ENCODE results near the gene EYS. TPM values are rescaled to one million over a fixed set of nuclear protein-coding genes. Genes with fewer than 3 reads are reported as not detected.

The EYS gene
- polyA plus RNA-seq, 1 of the 3 experiments (the other 2 are of a cell fraction): 0.05 TPM

- Histone ChIP-seq H3K36me3 (replicated peaks in 1 of 2; ENCODE audit: control insufficient read depth in 1 of 2, insufficient read depth in 2 of 2, low read length in 1 of 2) (no peaks in the 10 kb centered on the region), H3K4me1 (ENCODE audit: control insufficient read depth in 1 of 2, insufficient read depth in 2 of 2, low read depth in 1 of 2, low read length in 1 of 2) (no peaks in the 10 kb centered on the region), H2AFZ (ENCODE audit: low read depth) (no peak overlapping the region), H3K9me2 (no peaks in the 10 kb centered on the region), H3K9ac (no peak overlapping the region), H3F3A (replicated peaks; ENCODE audit: insufficient read depth) (no peaks in the 10 kb centered on the region), H3K9me3 (no peaks in the 10 kb centered on the region), H3K4me3 (ENCODE audit: low read depth in 2 of 2, low read length in 1 of 2) (no peak overlapping the region), H4K20me1 (ENCODE audit: insufficient read depth) (no peaks in the 10 kb centered on the region; the same call in 1 of the 2 replicates), H3K4me2 (no peak overlapping the region), H3K79me2 (ENCODE audit: insufficient read depth) (no peaks in the 10 kb centered on the region), H3K27me3 (ENCODE audit: insufficient read depth) (no peaks in the 10 kb centered on the region), H3K27ac (ENCODE audit: low read depth in 2 of 2, low read length in 1 of 2) (no peak overlapping the region)
- no peak for DNase-seq
- 81% methylated on average over 2 of the region's 2 CpGs for WGBS (ENCODE audit: low lambda C conversion rate)
- TF ChIP-seq FOXM1 (IDR thresholded peaks at IDR 0.05; ENCODE audit: low read depth) (no peak), NFIC (IDR thresholded peaks at IDR 0.05; ENCODE audit: borderline replicate concordance) (no peak), FOXJ3 (CRISPR knock-in tag; IDR thresholded peaks at IDR 0.05) (no peak), GABPA (IDR thresholded peaks at IDR 0.05; ENCODE audit: low read depth) (no peak), RFX5 (IDR thresholded peaks at IDR 0.05; ENCODE audit: low read length) (no peak), NRF1 (IDR thresholded peaks at IDR 0.05; ENCODE audit: low read depth, low read length) (no peak), FOSL2 (IDR thresholded peaks at IDR 0.05; ENCODE audit: borderline replicate concordance, low read depth) (no peak), RXRA (IDR thresholded peaks at IDR 0.05; ENCODE audit: borderline replicate concordance, low read depth) (no peak), YY1 (IDR thresholded peaks at IDR 0.05; ENCODE audit: low read depth) (no peak), MEF2A (IDR thresholded peaks at IDR 0.05; ENCODE audit: borderline replicate concordance, low read depth) (no peak)
- TF ChIP-seq, protein P1, sequence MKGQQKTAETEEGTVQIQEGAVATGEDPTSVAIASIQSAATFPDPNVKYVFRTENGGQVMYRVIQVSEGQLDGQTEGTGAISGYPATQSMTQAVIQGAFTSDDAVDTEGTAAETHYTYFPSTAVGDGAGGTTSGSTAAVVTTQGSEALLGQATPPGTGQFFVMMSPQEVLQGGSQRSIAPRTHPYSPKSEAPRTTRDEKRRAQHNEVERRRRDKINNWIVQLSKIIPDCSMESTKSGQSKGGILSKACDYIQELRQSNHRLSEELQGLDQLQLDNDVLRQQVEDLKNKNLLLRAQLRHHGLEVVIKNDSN (IDR thresholded peaks at IDR 0.05; ENCODE audit: borderline replicate concordance, low read depth): no peak
- TF ChIP-seq, protein P2, sequence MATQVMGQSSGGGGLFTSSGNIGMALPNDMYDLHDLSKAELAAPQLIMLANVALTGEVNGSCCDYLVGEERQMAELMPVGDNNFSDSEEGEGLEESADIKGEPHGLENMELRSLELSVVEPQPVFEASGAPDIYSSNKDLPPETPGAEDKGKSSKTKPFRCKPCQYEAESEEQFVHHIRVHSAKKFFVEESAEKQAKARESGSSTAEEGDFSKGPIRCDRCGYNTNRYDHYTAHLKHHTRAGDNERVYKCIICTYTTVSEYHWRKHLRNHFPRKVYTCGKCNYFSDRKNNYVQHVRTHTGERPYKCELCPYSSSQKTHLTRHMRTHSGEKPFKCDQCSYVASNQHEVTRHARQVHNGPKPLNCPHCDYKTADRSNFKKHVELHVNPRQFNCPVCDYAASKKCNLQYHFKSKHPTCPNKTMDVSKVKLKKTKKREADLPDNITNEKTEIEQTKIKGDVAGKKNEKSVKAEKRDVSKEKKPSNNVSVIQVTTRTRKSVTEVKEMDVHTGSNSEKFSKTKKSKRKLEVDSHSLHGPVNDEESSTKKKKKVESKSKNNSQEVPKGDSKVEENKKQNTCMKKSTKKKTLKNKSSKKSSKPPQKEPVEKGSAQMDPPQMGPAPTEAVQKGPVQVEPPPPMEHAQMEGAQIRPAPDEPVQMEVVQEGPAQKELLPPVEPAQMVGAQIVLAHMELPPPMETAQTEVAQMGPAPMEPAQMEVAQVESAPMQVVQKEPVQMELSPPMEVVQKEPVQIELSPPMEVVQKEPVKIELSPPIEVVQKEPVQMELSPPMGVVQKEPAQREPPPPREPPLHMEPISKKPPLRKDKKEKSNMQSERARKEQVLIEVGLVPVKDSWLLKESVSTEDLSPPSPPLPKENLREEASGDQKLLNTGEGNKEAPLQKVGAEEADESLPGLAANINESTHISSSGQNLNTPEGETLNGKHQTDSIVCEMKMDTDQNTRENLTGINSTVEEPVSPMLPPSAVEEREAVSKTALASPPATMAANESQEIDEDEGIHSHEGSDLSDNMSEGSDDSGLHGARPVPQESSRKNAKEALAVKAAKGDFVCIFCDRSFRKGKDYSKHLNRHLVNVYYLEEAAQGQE (IDR thresholded peaks at IDR 0.05; ENCODE audit: low read depth, low read length): no peak
- TF ChIP-seq, protein P3, sequence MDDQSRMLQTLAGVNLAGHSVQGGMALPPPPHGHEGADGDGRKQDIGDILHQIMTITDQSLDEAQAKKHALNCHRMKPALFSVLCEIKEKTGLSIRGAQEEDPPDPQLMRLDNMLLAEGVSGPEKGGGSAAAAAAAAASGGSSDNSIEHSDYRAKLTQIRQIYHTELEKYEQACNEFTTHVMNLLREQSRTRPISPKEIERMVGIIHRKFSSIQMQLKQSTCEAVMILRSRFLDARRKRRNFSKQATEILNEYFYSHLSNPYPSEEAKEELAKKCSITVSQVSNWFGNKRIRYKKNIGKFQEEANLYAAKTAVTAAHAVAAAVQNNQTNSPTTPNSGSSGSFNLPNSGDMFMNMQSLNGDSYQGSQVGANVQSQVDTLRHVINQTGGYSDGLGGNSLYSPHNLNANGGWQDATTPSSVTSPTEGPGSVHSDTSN (IDR thresholded peaks at IDR 0.05): no peak
- TF ChIP-seq, protein P4, sequence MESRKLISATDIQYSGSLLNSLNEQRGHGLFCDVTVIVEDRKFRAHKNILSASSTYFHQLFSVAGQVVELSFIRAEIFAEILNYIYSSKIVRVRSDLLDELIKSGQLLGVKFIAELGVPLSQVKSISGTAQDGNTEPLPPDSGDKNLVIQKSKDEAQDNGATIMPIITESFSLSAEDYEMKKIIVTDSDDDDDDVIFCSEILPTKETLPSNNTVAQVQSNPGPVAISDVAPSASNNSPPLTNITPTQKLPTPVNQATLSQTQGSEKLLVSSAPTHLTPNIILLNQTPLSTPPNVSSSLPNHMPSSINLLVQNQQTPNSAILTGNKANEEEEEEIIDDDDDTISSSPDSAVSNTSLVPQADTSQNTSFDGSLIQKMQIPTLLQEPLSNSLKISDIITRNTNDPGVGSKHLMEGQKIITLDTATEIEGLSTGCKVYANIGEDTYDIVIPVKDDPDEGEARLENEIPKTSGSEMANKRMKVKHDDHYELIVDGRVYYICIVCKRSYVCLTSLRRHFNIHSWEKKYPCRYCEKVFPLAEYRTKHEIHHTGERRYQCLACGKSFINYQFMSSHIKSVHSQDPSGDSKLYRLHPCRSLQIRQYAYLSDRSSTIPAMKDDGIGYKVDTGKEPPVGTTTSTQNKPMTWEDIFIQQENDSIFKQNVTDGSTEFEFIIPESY (IDR thresholded peaks at IDR 0.05; ENCODE audit: borderline replicate concordance, low read depth): no peak
- TF ChIP-seq, protein P5, sequence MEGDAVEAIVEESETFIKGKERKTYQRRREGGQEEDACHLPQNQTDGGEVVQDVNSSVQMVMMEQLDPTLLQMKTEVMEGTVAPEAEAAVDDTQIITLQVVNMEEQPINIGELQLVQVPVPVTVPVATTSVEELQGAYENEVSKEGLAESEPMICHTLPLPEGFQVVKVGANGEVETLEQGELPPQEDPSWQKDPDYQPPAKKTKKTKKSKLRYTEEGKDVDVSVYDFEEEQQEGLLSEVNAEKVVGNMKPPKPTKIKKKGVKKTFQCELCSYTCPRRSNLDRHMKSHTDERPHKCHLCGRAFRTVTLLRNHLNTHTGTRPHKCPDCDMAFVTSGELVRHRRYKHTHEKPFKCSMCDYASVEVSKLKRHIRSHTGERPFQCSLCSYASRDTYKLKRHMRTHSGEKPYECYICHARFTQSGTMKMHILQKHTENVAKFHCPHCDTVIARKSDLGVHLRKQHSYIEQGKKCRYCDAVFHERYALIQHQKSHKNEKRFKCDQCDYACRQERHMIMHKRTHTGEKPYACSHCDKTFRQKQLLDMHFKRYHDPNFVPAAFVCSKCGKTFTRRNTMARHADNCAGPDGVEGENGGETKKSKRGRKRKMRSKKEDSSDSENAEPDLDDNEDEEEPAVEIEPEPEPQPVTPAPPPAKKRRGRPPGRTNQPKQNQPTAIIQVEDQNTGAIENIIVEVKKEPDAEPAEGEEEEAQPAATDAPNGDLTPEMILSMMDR (IDR thresholded peaks at IDR 0.05): no peak
- ChIA-PET CTCF (no interaction called here), POLR2A (no interaction called here)
Observed at GRCh38 chr6:65289491-65289890, 417.5 kb downstream of the EYS start.

All from SK-N-SH (cell line).